ENCODE results near the gene ADAMTS19.

ADAMTS19 gene

DNA sequence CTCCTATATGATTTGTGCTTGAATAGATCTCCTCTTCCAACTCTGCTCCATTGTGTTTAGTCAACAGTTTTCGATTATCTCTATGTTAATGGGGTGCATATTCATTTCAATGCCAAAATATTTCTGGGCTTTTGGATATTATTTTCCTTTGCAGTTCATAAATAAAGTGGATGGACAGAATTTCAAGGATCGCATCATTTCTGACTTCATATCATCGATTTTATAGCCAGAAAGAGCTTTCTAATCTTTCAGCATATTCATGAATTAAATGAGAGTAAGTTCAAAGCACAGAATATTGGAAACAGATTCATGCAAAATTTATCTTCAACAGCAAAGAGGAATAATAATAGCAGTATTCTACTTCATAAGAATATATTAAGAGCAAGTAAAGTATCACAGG lies 227.8 kb downstream of the ADAMTS19 start:
- no peak for DNase-seq (ENCODE audit: low read depth in 2 of 2)

DNA sequence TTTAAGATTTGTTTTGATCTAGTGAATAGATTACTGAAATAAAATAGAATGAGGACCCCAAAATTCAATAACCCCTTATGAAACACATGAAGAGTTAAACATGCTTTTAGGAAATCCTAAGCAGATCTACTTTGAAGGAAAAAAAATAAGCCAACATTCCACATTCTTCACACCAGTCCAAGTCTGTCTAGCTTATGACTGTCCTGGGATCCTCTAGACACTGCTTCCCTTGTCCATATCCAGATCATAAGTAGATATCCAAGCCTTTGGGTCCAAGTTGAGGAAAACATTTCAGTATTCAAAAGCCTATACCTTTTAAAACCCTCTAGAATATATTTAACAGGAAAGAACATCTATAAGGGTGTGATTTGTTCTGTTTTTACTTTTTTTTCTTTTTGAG lies 228.9 kb downstream of the ADAMTS19 start:
- DNase-seq (ENCODE audit: low read depth in 2 of 2) = no peak

DNA sequence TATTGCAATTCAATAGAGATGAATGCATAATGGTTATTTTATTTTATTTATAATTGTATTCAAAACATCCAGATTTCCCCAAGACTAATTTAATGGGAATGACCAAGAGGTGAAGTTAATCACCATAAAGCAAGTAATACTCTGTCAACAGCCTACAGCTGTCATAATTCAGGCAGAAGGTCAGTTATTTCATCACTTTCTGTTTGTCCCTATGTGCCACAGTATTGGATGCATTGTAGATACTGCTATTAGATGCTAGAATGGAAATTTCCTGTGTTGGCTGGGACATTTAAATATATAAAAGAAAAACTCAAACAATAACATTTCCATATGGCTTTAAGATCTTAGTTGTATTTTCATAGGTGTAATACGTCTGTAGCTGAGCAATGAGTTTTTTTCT lies 231.1 kb downstream of the ADAMTS19 start:
- DNase-seq (ENCODE audit: low read depth in 2 of 2) = no peak

DNA sequence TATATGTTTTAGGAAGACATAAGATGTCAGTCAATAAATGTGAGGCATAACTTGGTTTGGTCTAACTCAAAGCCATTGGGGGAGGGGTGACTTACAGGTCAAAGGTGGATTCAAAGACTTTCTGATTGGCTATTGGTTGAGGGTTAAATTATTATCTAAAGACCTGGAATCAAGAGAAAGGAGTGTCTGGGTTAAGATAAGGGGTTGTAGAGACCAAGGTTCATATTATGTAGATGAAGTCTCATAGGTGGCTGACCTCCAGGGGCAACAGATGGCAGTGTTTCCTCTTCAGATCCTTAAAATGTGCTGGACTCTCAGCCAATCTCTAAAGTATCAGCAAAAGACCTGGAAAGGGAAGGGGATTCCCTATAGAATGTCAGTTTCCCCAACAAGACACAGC lies 236.5 kb downstream of the ADAMTS19 start:
- DNase-seq (ENCODE audit: low read depth in 2 of 2) = no peak

DNA sequence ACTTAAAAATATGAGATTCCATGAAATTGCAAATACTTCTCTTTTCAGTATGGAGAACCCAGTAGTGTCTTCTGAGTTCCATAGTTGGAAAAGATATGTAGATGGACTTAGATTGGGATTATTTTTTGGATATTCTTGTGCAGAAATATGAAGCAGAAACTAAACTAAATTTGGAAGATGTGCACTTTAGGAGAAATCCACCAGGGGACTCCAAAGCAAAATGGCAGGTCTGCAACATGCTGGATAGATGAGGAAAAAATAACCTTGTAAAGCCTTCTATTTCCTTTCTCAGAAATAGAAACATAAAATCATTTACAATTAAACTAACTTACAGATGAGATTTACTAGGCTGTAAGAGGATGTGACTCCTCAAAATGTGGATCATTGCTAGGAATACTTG lies 238.6 kb downstream of the ADAMTS19 start:
- DNase-seq (ENCODE audit: low read depth in 2 of 2) = no peak

DNA sequence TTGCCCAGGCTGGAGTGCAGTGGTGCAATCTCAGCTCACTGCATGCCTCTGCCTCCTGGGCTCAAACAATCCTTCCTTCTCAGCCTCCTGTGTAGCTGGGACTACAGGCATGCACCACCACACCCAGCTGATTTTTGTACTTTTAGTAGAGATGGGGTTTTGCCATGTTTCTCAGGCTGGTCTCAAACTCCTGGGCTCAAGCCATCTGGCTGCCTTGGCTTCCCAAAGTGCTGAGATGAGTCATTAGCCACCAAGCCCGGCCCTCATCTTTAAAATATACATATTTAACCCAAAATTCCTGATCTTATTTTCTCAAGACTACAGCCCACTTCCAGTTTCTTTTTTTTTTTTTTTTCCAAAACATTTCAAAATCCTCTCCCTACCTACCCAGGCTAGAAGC lies 256.1 kb downstream of the ADAMTS19 start:
- no peak for DNase-seq (ENCODE audit: low read depth in 2 of 2)

DNA sequence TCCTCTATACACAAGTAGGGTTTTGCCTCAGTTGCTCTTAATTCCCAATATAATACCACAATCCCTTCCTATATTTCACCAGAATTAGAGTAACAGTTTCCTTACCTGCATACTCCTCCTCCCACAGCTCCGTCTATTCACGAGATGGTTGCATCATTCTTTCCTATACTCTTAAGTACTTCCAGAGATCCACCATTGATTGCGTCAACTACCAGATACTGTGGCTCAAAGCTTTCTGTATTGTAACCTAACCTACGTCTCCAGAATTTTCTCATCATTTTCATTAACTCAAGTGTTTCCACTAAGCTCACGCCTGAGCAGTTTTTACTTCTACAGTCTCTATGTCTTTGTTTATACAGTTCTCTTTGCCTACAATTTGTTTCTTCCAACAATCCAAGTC lies 256.6 kb downstream of the ADAMTS19 start:
- no peak for DNase-seq (ENCODE audit: low read depth in 2 of 2)

DNA sequence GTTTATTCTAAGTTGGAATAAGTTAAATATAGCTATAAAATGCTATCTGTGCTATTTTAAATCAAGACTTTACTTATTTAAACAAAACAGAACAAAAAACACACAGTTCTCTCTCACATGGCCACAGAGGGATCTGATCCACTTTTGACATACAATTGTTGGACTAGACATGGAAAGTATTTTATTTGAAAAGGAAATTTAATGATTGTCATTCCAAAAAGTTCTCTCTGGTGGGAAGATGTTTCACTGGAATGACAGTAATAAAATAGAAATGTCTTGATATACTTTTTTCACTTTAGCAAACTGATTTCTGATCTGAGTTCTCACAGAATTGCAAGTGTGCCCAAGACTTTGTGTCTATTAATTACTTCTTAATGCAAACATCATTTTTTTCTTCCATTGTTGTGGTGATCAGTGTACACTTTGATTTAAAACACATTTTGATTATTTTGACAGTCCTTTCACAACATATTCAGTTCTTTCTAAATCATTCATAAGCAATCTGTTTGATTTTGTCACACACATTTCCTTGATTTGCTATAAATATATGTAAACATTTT lies 257.7 kb downstream of the ADAMTS19 start:
- DNase-seq (ENCODE audit: low read depth in 2 of 2) = no peak

DNA sequence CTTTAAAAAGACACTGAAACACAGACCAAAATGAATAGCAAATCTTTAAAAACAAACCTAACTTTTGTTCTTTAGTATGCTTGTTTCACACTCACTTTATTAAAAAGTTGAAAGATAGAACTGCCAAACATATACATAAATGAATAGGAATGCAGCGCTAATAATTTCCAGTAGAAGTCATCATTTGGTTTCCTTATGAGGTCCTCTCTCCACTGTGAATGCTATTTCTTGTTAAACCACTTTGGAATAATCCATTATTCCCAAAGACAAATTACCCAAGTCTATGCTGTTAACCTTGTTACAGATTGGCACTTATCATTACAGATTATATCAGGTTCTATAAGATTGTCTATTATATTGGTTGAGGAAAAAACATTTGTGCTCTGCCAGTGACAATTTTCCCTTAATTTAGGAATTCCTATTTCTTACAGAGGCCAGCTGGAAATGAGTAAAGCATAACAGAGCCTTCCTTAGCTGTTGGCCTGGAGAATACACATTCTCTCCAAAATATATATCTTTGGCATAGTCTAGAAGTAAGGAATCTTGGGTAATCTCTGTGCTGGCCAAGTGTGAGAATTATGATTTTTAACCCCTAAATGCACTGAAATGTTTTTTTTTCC lies 258.5 kb downstream of the ADAMTS19 start:
- DNase-seq (ENCODE audit: low read depth in 2 of 2) = no peak

DNA sequence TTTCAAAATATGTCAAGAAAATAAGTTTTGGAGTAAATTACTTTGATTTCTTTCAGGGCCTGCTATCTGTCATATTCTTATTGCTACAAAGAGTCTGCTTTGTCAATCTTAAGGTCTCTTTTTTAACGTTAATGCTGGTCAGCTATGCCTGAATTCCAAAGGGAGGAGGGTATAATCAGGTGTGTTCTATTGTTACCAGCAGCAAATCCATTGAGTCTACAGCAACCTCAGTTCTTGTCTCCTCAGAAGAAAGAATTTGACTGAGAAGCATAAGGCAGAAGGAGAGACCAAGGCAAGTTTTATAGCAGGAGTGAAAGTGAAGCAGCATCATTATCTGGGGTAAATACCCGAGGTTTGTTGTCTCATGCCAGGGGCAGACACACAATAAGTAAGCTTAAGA lies 264.1 kb downstream of the ADAMTS19 start:
- no peak for DNase-seq (ENCODE audit: low read depth in 2 of 2)

DNA sequence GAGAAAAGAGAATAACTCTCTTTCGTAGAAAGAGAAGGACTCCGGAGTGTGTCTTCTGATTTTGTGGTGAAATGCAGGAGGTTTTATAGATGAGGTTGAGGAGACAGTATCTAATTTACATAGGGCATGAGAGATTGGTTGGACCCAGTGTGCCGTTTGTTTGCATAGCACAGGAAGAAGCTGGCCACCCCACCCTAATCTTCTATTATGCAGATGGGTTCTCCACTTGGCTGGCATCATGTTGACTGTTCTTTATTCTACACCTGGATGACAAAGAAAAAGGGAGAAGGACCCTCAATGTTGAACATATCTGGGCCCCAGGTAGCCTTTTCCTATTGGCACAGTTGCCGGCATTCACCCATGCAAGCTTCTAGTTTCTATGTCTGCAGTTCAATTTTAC lies 264.5 kb downstream of the ADAMTS19 start:
- DNase-seq (ENCODE audit: low read depth in 2 of 2) = no peak

DNA sequence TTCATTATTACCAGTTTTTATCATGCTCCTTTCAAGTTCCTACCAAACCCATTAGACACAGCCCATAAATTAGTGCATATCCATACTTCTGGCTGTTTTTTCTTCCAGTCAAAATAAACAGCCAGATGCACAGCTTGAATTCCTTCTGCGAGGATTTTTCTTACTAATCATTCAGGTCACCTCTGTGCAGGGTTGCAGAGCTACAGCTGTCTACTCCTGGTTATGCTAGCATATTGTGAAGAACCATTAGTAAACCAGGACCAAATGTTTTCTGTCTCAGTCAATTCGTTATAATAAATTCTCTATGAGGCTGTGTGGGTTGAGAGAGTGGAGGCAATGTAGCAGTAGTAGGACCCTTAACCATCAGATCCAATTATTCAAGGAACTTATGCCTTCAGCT lies 279.7 kb downstream of the ADAMTS19 start:
- no peak for DNase-seq (ENCODE audit: low read depth in 2 of 2)

DNA sequence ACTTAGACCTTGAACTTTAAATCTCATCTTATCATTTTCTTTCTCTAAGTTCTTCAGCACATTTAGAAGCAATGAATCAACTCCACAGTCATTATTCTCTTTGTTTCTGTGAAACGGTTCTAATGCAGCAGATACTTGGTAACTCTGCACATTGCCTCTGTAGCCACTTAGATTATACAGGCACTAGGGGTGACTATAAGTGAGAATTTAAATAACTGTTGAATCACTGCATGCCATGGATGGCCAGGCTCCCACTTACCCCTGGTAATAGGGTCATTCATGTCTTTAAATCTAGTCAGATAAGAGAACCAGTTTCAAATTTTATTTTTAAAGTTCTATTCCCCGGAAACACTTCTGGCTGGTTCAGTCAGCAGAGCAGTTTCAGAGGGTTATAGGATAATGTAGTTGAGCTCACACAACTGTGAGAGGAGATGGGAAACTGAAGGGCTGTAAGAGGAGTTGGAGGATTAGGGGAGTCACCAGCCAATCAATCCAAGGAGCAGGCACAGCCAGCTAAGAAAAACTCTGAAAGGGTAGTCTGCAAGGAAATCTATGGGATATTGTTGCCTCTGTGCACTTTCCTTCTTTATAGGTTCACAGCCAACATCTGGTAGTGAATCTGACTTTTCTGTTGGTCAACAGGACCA lies 283.6 kb downstream of the ADAMTS19 start:
- DNase-seq (ENCODE audit: low read depth in 2 of 2) = no peak

DNA sequence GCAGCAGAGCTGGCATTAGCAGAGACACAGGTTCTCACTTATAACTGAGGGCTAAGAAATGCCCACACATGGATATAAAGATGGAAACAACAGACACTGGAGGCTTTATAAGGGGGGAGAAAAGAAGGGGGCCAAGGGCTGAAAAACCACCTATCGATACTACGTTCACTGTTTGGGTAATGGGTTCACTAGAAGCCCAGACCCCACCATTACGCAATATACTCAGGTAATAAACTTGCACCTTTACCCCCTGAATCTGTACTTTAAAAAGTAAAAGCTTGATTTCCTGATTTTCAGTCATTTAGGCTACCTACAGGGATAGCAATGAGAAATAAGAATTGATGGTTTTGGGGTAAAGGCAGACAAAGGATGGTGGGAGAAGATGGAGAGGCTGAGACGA lies 285.9 kb downstream of the ADAMTS19 start:
- no peak for DNase-seq (ENCODE audit: low read depth in 2 of 2)

DNA sequence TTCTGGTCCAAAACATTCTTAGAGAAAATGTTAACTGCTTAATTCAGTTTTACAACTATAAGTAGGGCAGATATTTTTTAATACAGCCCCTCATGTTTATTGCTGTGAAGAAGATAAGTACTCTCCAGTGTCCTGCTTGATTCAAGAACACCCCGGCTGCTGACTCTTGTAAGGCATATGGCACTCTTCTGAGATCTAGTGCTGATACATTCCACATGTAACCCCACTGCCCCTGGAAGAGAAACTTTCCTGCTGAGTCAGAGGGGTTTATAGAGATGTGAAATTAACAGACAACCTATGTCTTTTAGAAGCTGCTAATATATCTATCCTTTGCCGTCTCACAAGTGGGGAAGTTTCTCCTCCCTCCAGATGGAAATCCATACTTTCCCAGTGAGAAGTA lies 286.8 kb downstream of the ADAMTS19 start:
- no peak for DNase-seq (ENCODE audit: low read depth in 2 of 2)

DNA sequence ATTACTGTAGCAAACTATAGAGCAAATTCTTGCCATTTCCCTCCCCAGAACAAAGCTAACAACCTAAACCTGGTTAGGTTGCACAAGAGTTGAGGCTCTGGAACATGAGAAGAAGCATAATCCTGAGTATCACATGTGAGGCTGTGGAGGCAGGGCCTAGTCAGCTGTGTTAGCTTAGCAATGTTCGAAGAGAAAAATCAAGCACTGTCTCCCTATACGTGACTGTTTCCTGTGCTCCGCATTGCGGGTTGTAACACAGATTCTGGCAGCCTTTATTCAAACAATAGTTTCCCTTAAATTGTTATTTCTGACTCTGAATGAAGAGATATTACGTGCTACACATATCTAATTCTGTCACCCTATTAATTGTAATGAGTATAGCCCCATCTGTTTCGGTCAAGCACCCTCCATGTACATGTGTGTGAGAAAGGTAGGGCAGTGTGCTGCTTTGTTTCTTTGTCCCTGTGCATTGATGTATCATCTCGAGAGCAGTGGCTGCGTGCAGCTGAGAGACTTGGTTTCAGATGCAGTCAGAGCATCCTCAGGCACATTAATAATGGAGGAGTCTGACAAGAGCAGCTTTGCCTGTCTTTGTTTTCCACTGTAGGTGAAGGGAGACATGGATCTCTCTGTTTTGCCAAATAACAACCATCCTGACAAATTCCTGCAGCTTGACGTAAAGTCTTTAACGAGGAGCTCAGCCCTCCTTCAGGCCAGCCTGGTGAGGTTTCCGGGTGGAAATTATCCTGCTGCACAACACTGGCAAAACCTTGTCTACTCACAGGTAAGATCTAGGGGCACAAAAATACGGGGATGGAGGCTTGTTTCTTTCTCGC lies 287.7 kb downstream of the ADAMTS19 start, which contains the start of gene MINAR2:
TSS of gene MINAR2 (plus strand) at position 523 of the 836 bp plus-strand sequence. CDS start at position 620, 97 bp downstream.
- DNase-seq (ENCODE audit: low read depth in 2 of 2) = no peak

DNA sequence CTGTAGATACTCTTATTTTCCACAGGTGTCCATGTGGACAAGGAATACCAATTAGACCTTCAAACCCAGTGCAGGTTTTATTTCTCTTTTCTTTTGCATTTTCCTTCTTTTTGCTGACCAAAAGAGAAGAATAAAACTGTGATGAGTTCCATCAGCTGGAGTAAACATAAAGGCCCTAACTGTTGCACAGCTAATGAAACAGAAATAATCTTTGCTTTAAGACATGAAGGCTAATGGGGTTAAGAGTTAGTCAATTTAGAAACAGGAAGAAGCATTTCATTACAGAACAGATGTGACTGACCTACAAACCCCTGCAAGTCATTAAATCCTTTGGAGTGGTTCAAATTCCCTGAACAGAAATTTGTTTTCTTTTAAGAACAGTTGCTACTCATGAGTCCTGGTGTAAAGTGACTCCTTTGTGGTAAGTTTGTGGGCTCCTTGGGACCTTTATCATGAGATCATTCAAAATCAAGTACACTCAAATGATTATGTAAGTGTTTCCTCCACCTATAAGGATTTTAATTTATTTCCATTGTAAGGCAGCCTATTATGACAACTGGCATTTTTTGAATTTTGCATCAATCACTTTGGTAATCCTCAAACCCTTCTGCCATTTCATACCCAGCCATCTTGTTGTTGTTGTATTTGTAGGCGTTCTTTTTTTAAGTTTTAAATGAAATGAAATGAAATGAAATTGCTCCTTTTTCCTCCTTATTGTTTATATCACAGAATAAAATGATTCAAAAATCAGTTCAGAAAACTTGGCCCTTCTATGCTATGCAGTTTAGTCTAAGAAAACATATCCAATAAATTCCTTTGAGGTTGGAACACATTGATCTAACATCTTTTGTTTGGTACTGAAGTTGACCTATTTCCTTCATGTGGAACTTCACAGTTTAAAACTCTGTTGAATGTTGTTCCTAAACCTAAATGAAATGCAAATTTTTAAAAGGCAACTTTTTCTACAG lies 289.1 kb downstream of the ADAMTS19 start:
- DNase-seq (ENCODE audit: low read depth in 2 of 2) = no peak

DNA sequence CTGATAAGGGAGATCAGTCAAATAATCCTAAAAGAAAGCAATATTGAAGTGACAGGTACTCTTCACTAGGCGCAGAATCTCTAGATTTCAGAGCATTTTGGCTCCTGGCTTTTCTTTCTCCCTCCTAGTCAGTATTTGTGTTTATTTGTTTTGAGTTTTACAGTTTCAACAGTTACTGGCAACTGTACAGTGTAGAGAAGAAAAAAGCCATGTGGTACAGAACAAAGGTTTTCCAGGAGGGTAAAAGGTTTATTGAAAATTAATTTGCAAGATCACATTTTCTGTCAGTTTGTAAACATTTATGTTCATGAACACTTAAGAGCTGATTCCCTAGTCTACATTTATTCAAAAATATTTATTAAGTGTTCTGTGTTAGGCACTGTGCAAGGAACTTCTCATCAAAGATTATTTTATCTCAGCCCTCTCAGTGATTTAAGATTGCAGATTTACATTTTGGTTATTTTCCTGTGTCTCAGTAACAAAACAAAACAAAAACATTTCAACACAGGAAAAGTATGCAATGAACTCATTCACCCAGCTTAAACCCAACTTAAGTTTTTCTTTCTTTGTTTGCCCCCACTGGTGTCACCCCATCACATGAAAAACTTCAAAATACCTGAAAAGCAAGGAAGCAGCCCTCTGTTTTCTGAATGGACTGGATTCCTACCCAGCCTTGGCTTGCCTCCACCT lies 300.7 kb downstream of the ADAMTS19 start:
- no peak for DNase-seq (ENCODE audit: low read depth in 2 of 2)

DNA sequence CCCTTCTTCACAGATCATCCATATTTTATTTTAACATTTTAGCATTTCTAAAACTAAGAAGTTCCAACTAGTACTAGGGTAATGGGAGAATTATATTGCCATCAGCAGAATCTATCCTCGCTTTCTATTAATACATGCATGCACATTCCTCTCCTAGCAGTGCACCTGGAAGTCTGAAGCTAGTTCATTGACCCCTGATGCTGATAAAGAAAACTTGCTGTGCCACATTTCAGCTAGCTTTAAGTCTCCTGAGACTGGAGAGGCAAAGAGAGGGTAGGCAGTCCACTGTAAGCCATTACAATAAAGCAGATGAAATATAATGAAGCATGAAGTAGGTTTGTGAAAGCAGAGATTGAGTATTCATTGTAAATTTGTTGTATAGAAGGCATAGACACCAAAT lies 303.6 kb downstream of the ADAMTS19 start:
- DNase-seq (ENCODE audit: low read depth in 2 of 2) = no peak

DNA sequence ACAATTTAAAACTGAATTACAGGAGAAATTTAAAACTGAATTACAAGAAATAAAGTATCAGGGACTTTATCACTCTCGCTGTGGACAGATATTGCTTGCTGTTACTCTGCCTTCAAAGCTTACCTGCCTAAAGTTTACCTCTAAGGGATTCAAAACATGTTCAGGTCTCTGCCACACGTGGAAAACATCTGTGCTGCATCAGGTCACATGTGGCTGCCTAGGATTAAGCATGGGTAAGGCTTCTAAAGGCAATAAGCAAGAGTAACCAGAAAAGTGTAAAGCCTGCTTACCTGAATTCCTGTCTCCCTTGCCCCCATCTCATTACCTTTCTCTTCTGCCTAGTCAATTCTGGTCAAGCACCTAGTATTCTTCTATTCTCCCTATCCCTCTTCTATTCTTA lies 306.7 kb downstream of the ADAMTS19 start:
- DNase-seq (ENCODE audit: low read depth in 2 of 2) = no peak

DNA sequence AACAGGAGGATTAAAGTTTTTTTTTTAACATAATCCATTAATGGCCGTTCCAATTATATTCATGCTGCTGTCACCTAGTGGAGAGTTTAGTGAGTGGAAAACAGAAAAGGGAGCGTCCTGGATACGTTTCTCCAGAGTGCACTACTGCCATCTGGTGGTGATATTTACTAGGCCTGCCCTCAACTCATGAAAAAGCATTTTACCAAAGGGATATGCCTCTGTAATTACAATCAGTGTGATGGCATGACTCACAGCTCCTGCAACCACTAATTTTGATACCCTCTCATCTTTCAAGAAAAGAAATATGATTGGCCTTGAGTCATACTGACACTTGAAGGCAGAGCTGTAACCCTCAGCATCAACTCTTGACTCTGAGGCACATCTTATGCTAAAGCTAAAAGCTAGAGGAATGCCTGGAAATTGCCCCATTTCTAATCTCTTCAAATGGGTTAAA lies 307.9 kb downstream of the ADAMTS19 start:
- no peak for DNase-seq (ENCODE audit: low read depth in 2 of 2)
